RCC 7860 (cell line): ENCODE results near the gene SOD2.
"Not testable (repeated sequence)": the region's sequence is repeated elsewhere in the genome, so short reads cannot be mapped to it uniquely, and the experiment has no call there.

ENCODE experiments used
- DNase-seq: peaks from one replicate; pipeline ENCODE4 v3.0.0-alpha.2; 2015; ENCODE audit warnings: low spot score
- FAIRE-seq: peaks from 2 replicates; lab custom pipeline; 2012; peaks lifted over from hg19 to GRCh38; lab: Jason Lieb, UNC

Gene SOD2

GRCh38 chr6:159684013-159684304 lies 9.1 kb downstream of the SOD2 start:
- DNase-seq (no peak), FAIRE-seq (no peak)

GRCh38 chr6:159682810-159683209 lies 10.2 kb downstream of the SOD2 start:
- no peak for FAIRE-seq

GRCh38 chr6:159682295-159682694 lies 10.7 kb downstream of the SOD2 start:
- FAIRE-seq = no peak

More at GRCh38 chr6:159682810-159683209, 10.2 kb downstream of the SOD2 start:
- DNase-seq = no peak

GRCh38 chr6:159681191-159681880 lies 11.7 kb downstream of the SOD2 start:
- DNase-seq (no peak), FAIRE-seq (no peak)

More at GRCh38 chr6:159682295-159682694, 10.7 kb downstream of the SOD2 start:
- DNase-seq = no peak

- FAIRE-seq (no peak), DNase-seq (no peak)
Observed at GRCh38 chr6:159680104-159680503, 12.9 kb downstream of the SOD2 start.

- DNase-seq (no peak), FAIRE-seq (peak; percentile 49)
Observed at GRCh38 chr6:159679091-159680077, 13.7 kb downstream of the SOD2 start.

GRCh38 chr6:159678574-159678973 lies 14.5 kb downstream of the SOD2 start:
- no peak for FAIRE-seq
- no peak for DNase-seq

GRCh38 chr6:159677506-159678165 lies 15.4 kb downstream of the SOD2 start:
- no peak for FAIRE-seq
- no peak for DNase-seq

GRCh38 chr6:159676890-159677505 lies 16.0 kb downstream of the SOD2 start:
- FAIRE-seq = no peak
- no peak for DNase-seq

- FAIRE-seq, DNase-seq: not testable (repeated sequence)
Observed at GRCh38 chr6:159676236-159676635, 16.8 kb downstream of the SOD2 start.

GRCh38 chr6:159665868-159666635 lies 27.0 kb downstream of the SOD2 start:
- no peak for DNase-seq
- no peak for FAIRE-seq

- not testable (repeated sequence) for DNase-seq
- peak; percentile 49 for FAIRE-seq
Observed at GRCh38 chr6:159663368-159663889, 29.6 kb downstream of the SOD2 start.

GRCh38 chr6:159661977-159662376 lies 31.1 kb downstream of the SOD2 start:
- not testable (repeated sequence) for DNase-seq, FAIRE-seq

GRCh38 chr6:159655409-159655988 lies 37.5 kb downstream of the SOD2 start:
- FAIRE-seq (no peak), DNase-seq (no peak)

- peak; percentile 37 for DNase-seq
- peak; percentile 71 for FAIRE-seq
Observed at GRCh38 chr6:159654483-159655098, 38.5 kb downstream of the SOD2 start.

- DNase-seq = no peak
- FAIRE-seq = no peak
Observed at GRCh38 chr6:159650314-159650713, 42.7 kb downstream of the SOD2 start.

GRCh38 chr6:159649441-159649840 lies 43.6 kb downstream of the SOD2 start:
- FAIRE-seq (no peak), DNase-seq (no peak)

- peak; percentile 36 for DNase-seq
- peak; percentile 86 for FAIRE-seq
Observed at GRCh38 chr6:159646733-159647132, 46.3 kb downstream of the SOD2 start.

- FAIRE-seq = no peak
- DNase-seq = no peak
Observed at GRCh38 chr6:159646116-159646515, 46.9 kb downstream of the SOD2 start.
